ENCODE results near the gene SART3. TPM values are rescaled to one million over a fixed set of nuclear protein-coding genes. Genes with fewer than 3 reads are reported as not detected.

The SART3 gene
- total and polyA plus RNA-seq, 2 of the 13 experiments (the other 11 are each of a cell fraction or from before 2014, with no cell fraction given) = 16.1 to 69.9 TPM

DNA sequence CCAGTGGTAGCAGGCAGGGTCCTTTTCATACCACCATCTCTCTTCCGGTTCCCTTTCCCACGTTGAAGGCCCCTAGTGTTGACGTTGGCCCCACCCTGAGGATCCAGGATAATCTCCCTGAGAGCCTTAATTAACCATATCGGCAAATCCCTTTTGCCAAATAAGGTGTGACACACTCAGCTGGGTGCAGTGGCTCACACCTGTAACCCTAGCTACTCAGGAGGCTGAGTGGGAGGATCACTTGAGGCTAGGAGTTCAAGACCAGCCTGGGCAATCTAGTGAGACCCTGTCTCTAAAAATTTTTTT lies 39.7 kb upstream of the SART3 start (continued):
- TF ChIP-seq HNRNPUL1 (IDR thresholded peaks at IDR 0.05; ENCODE audit: low read depth, low read length) (no peak), MAFG (CRISPR knock-in tag; IDR thresholded peaks at IDR 0.05) (no peak), MYC (CRISPR knock-in tag; IDR thresholded peaks at IDR 0.05; ENCODE audit: borderline replicate concordance) (no peak), ZNF564 (CRISPR knock-in tag; IDR thresholded peaks at IDR 0.05) (no peak), SRF (IDR thresholded peaks at IDR 0.05; ENCODE audit: low read depth, low read length) (no peak), TEAD2 (CRISPR knock-in tag; IDR thresholded peaks at IDR 0.05) (no peak), ZNF362 (CRISPR knock-in tag; IDR thresholded peaks at IDR 0.05; ENCODE audit: borderline replicate concordance) (no peak), HNRNPH1 (optimal IDR thresholded peaks at IDR 0.05; ENCODE audit: low read depth, low read length) (no peak), ZFYVE20 (CRISPR knock-in tag; IDR thresholded peaks at IDR 0.05; ENCODE audit: borderline replicate concordance, low read depth) (no peak)

DNA sequence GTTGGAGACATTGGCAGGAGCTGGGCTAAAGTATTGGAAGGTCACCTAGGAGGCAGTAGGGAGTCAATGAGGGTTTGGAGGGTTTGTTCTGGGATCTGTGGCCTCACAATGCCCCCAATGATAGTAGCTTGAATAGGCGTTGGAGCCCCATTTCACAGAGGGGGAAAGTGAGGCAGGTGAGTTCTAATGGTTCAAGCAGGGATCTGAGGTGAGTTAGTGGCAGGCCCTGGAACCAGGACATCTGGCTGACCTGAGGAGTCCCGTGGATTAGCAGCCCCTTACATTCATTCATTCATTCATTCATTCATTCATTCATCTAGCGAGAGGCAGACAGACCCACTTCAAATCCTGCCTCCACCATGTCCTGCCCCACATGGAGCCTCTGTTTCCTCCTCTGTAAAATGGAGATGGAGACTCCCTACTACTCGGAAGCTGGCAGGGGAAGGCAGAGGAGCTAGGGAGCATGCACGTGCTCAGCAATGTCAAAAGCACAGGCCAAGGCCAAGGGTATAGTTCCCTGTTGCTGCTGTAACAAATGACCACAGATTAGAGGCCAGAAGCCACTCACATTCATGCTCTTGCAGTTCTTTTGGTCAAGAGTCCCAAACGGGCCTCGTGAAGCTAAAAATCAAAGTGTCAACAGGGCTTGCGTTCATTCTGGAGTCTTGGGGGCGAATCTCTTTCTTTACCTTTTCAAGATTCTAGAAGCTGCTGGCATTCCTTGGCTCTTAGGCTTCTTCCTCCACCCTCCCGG lies 39.2 kb upstream of the SART3 start:
- Histone ChIP-seq H3K79me2 (ENCODE audit: insufficient read depth, low read length) (no peaks in the 10 kb centered on the region), H4K20me1 (ENCODE audit: insufficient read depth, low read length) (no peaks in the 10 kb centered on the region), H3K36me3 (replicated peaks in 1 of 2; ENCODE audit: control insufficient read depth in 1 of 2, insufficient read depth in 2 of 2, low read length in 2 of 2) (no peaks in the 10 kb centered on the region), H3K4me1 (ENCODE audit: insufficient read depth, low read length) (peaks cover 2% of the 10 kb centered on the region; the same call in 1 of the 2 replicates), H2AFZ (ENCODE audit: low read length) (no peak overlapping the region), H3K9me3 (ENCODE audit: low read length) (no peaks in the 10 kb centered on the region), H3K27ac (ENCODE audit: extremely low read length, insufficient read depth, low read length) (no peak overlapping the region), H3K4me2 (ENCODE audit: low read depth, low read length) (no peak overlapping the region), H3K4me3 (replicated peaks in 1 of 3; ENCODE audit: insufficient read depth in 1 of 3, low read depth in 2 of 3, low read length in 3 of 3) (no peak overlapping the region), H3K27me3 (ENCODE audit: control insufficient read depth in 1 of 2, insufficient read depth in 2 of 2, low read length in 2 of 2) (peaks cover 8 to 19% of the 10 kb centered on the region in 2 experiments; a peak in 2 of 5 replicates), H3K9ac (ENCODE audit: insufficient read depth, low read depth, low read length) (no peak overlapping the region)
- CTCF ChIA-PET (ENCODE audit: low intra/inter-chr PET ratio, low total read pairs) = no interaction called here
- POLR2A ChIA-PET = interaction anchor here (1.0 kb wide), 1 partner anchor 38 kb away, joined by 3 read pairs; the partner anchor contains the start of gene ISCU
- intact Hi-C loops (cut with micrococcal nuclease; ENCODE audit: unreplicated experiment) = no loop called here
- in situ Hi-C loops (cut with HindIII; ENCODE audit: extremely low pct_ligation_motif_present, low pct_unique_long_range_greater_than_20kb) = no loop called here
- TF ChIP-seq BHLHE40 (IDR thresholded peaks at IDR 0.05; ENCODE audit: low read length) = 0 out of 2 replicates have a peak, but pooled peaks have one; percentile 29
- no peak for TF ChIP-seq HNRNPLL (IDR thresholded peaks at IDR 0.05; ENCODE audit: low read depth, low read length, poor library complexity, severe bottlenecking)
- TF ChIP-seq ZNF3 (CRISPR knock-in tag; IDR thresholded peaks at IDR 0.05) = peak; percentile 96
- TF ChIP-seq ZNF629 (CRISPR knock-in tag; conservative IDR thresholded peaks at IDR 0.05) = peak; percentile 88
- TF ChIP-seq ZNF12 (CRISPR knock-in tag; IDR thresholded peaks at IDR 0.05) = peak; percentile 97
- TF ChIP-seq SMYD3 (CRISPR knock-in tag; IDR thresholded peaks at IDR 0.05) = no peak
- no peak for TF ChIP-seq ZNF235 (CRISPR knock-in tag; IDR thresholded peaks at IDR 0.05; ENCODE audit: borderline replicate concordance)
- WGBS (ENCODE audit: low lambda C conversion rate) = 35% methylated on average over 8 of the region's 10 CpGs
- BruUV-seq (replicated peaks) = no TSS peak
- DNase-seq (ENCODE audit: low spot score) (no peak), ATAC-seq (no peak), FAIRE-seq (no peak)

Data from HepG2 (cell line).